Kidney (tissue), 14 donors: ENCODE data around the gene SLC37A2. TPM values are rescaled to one million over a fixed set of nuclear protein-coding genes. Genes with fewer than 3 reads are reported as not detected.

Experiments used
- DNase-seq, 5 donors: peaks; one replicate each; pipeline ENCODE4 v3.0.0-alpha.2; 2013 to 2020
- FAIRE-seq: peaks from 2 replicates; lab custom pipeline; 2012; peaks lifted over from hg19 to GRCh38; lab: Jason Lieb, UNC
- H3K27ac ChIP-seq, 2 donors: one replicate each; pipeline ENCODE4 v1.7.0; 2013; ENCODE audit warnings: low read depth in 2 of 2, low read length in 2 of 2, inconsistent platforms in 1 of 2
- H3K27me3 ChIP-seq: one replicate; pipeline ENCODE4 v1.7.1; 2013; ENCODE audit warnings: low read length, inconsistent platforms; ENCODE audit not compliant: control insufficient read depth, insufficient read depth
- H3K36me3 ChIP-seq, 3 donors: one replicate each; pipeline versions ENCODE4 v1.7.0 to v1.7.1; 2013; ENCODE audit warnings: low read length in 3 of 3, control low read depth in 1 of 3, inconsistent platforms in 1 of 3; ENCODE audit not compliant: insufficient read depth in 3 of 3, control insufficient read depth in 2 of 3
- H3K4me1 ChIP-seq, 3 donors: one replicate each; pipeline versions ENCODE4 v1.7.0 to v1.7.1; 2013; ENCODE audit warnings: low read length in 3 of 3, inconsistent platforms in 1 of 3, low read depth in 1 of 3; ENCODE audit not compliant: control insufficient read depth in 2 of 3, insufficient read depth in 2 of 3
- H3K4me3 ChIP-seq, 3 donors: one replicate each; pipeline versions ENCODE4 v1.7.0 to v1.8.1; 2013; ENCODE audit warnings: low read length in 3 of 3, control low read depth in 1 of 3, inconsistent platforms in 1 of 3
- H3K9ac ChIP-seq, 3 donors: one replicate each; pipeline versions ENCODE4 v1.7.0 to v1.7.1; 2013; ENCODE audit warnings: low read length in 3 of 3, control low read depth in 1 of 3, inconsistent platforms in 1 of 3
- H3K9me3 ChIP-seq, 3 donors: one replicate each; pipeline versions ENCODE4 v1.7.0 to v1.7.1; 2013; ENCODE audit warnings: low read length in 3 of 3, control low read depth in 1 of 3, inconsistent platforms in 1 of 3; ENCODE audit not compliant: control insufficient read depth in 2 of 3, insufficient read depth in 1 of 3
- CTCF ChIP-seq: IDR thresholded peaks from 3 replicates; pipeline ENCODE4 v1.5.1; 2012; ENCODE audit warnings: mild to moderate bottlenecking, moderate library complexity, borderline replicate concordance; ENCODE audit not compliant: insufficient read depth; ENCODE audit errors: extremely low read depth
- intact Hi-C: fragments of 100-400 bp; cut with DNase I; formaldehyde crosslinking; loops from one replicate; pipeline ENCODE4 v1.11.1; 2022
- polyA plus RNA-seq: library from polyadenylated mRNA; stranded (reverse); fragments of 350-450 nt; fragmentation: Illumina TruSeq; extraction: RNeasy Lipid Tissue Mini Kit (QIAGEN cat#74804); gene quantifications from one replicate; pipeline ENCODE4 v1.2.3, GENCODE V29; 2014; ENCODE audit warnings: low read depth, low replicate concordance; ENCODE audit not compliant: insufficient read depth
- total RNA-seq: library from RNA; stranded (reverse); fragmentation: NEBNext Ultra II Directional; extraction: Animal tissue kit (Norgen Biotek cat#: 25700); gene quantifications from one replicate; pipeline ENCODE4 v1.2.1, GENCODE V29; 2021
- donor health status: control.
- donor health status: control.
- donor health status: control.
- donor health status: control.
- donor health status: control.
- donor health status: DM: yes; HTN: yes; CAD: no.
- donor health status: Normal renal cell carcinoma (clear cell type).

SLC37A2 gene
- total and polyA plus RNA-seq, 2 donors from 2014 or later = 0.82 to 6.1 TPM

- intact Hi-C loops = no loop called here
- no peak for FAIRE-seq
- TF ChIP-seq CTCF = no peak
- Histone ChIP-seq H3K27me3 (no peaks in the 10 kb centered on the region), H3K36me3 (no peaks in the 10 kb centered on the region), H3K9me3 (no peaks in the 10 kb centered on the region), H3K4me1 (no peaks in the 10 kb centered on the region), H3K4me3 (no peak overlapping the region), H3K27ac (no peak overlapping the region), H3K9ac (no peak overlapping the region)
- DNase-seq = no peak
Measured at GRCh38 chr11:125075242-125075625, 12.1 kb downstream of the SLC37A2 start.

- intact Hi-C loops = no loop called here
- DNase-seq (no peak), FAIRE-seq (no peak)
- H3K4me3 ChIP-seq = no peak overlapping the region
- H3K9ac ChIP-seq = no peak overlapping the region
- H3K27me3 ChIP-seq = no peaks in the 10 kb centered on the region
- H3K4me1 ChIP-seq = no peaks in the 10 kb centered on the region
- H3K36me3 ChIP-seq = no peaks in the 10 kb centered on the region
- TF ChIP-seq CTCF = no peak
- no peaks in the 10 kb centered on the region for H3K9me3 ChIP-seq
- H3K27ac ChIP-seq = no peak overlapping the region
Measured at GRCh38 chr11:125075900-125076317, 12.8 kb downstream of the SLC37A2 start.

- FAIRE-seq = no peak
- H3K9ac ChIP-seq = no peak overlapping the region
- no peak overlapping the region for H3K4me3 ChIP-seq
- TF ChIP-seq CTCF = no peak
- H3K9me3 ChIP-seq = no peaks in the 10 kb centered on the region
- no peaks in the 10 kb centered on the region for H3K36me3 ChIP-seq
- intact Hi-C loops = no loop called here
- no peak for DNase-seq
- no peaks in the 10 kb centered on the region for H3K27me3 ChIP-seq
- H3K4me1 ChIP-seq = no peaks in the 10 kb centered on the region
- no peak overlapping the region for H3K27ac ChIP-seq
Measured at GRCh38 chr11:125076378-125076945, 13.4 kb downstream of the SLC37A2 start.

GRCh38 chr11:125078016-125078415 is 14.9 kb downstream of the SLC37A2 start:
- Histone ChIP-seq H3K4me1 (no peaks in the 10 kb centered on the region), H3K27me3 (no peaks in the 10 kb centered on the region), H3K9me3 (no peaks in the 10 kb centered on the region), H3K36me3 (no peaks in the 10 kb centered on the region), H3K27ac (no peak overlapping the region), H3K9ac (no peak overlapping the region), H3K4me3 (no peak overlapping the region)
- intact Hi-C loops = no loop called here
- no peak for DNase-seq
- no peak for FAIRE-seq
- no peak for TF ChIP-seq CTCF
